CD4-positive, alpha-beta T cell treated with Interleukin-21 for 1 hour (primary cell): ENCODE data around the gene TMEM138.

Experiments used
- DNase-seq: peaks from one replicate; pipeline ENCODE4 v3.0.0-alpha.2; 2020

The TMEM138 gene

GRCh38 chr11:61411589-61411988 is 49.4 kb downstream of the TMEM138 start:
- DNase-seq, result no peak

GRCh38 chr11:61413496-61413895 is 51.3 kb downstream of the TMEM138 start:
- DNase-seq, result no peak

- DNase-seq, result no peak
These were observed 52.4 kb downstream of the TMEM138 start for GRCh38 chr11:61414547-61414946.

DNA sequence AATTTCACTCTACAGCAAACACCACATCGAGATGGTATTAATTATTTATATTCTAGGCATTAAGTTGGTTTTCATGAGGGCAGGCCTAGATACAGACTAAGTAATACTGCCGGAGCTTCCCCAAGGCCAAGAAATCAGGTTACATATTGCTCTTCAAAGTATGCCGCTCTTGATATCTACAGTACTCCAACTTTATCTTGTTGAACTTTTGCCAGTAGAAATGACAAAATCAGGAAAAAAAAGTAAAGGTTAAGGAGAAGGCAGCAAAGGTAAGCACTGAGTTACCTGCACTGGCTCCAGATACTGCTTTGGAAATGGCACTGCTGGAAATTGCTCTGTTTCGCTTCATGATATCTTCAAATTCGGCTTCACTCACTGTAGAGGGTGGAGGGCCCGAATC is 53.2 kb downstream of the TMEM138 start:
- DNase-seq, result no peak

DNA sequence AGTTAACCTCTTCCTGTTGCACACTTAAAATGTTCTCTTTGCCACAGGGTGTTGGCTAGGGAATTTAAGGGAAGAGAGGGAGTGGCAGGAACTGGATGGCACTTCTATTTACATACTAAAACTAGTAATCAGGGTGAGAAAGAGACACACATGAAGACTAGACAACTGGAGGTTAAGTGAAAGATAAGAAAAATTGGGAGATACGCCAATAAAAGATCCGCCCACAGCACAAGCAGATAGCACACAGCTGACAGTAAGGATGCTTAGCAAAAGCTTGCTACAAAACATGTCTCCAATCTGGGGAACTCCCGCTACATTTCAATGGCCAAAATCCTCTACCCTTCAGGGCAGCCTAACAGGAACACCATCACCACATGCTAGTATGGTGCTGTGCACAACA is 54.8 kb downstream of the TMEM138 start:
- no peak for DNase-seq

DNA sequence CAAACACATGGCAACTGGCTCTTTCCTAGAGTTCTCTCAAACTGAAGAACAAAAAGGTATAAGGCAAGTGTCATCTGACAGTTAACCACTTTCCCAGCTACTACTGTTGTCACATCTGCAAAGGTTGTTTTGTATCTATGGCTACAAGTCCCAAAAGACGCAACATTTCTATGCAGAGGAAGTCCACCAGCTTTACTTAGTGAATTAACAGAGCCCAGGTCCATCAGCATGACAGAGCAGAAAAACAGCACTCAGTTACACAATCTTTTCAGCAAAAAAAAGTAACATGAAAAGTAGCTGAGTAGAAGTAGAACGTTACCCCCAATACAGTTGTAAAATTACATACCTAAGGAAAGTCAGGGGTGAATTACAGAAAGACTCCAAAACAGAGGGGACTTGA is 55.5 kb downstream of the TMEM138 start:
- DNase-seq, result no peak

DNA sequence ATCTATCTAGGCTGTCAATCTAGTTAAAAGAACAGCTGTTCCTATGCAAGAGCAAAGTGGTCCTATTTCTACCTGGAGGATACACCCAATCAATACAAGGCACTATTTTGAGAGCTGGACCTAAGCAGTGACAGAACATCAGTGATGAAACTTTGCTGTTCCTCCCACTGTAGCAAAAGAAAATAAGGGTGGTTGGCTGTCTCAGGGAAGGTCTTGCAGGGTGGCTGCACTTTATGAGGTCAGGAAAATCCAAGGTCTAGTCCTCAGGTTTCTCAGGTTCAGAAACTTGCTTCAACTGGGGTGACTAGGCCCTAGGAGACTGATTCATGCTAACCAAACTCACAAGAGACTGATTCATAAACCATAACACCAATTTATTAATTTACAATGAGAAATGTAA is 56.0 kb downstream of the TMEM138 start:
- no peak for DNase-seq
